HEK293T (cell line): ENCODE measurements around the gene RAC3.

Source experiments
- ARNT ChIP-seq: fragments of 450-650 bp; IDR thresholded peaks from 2 replicates; pipeline ENCODE4 v1.6.1; 2017; ENCODE audit warnings: mild to moderate bottlenecking
- BHLHE40 ChIP-seq: fragments of 450-650 bp; IDR thresholded peaks from 2 replicates; pipeline ENCODE4 v1.6.1; 2016; ENCODE audit warnings: mild to moderate bottlenecking, moderate library complexity, borderline replicate concordance
- CTBP1 ChIP-seq: fragments of 450-650 bp; IDR thresholded peaks from 2 replicates; pipeline ENCODE4 v1.6.1; 2016; ENCODE audit warnings: borderline replicate concordance
- FOXA1 ChIP-seq: fragments of 450-650 bp; IDR thresholded peaks from 2 replicates; pipeline ENCODE4 v1.6.1; 2016; ENCODE audit warnings: mild to moderate bottlenecking
- FOXK2 ChIP-seq: fragments of 450-650 bp; IDR thresholded peaks from 2 replicates; pipeline ENCODE4 v1.6.1; 2016; ENCODE audit warnings: mild to moderate bottlenecking
- FOXM1 ChIP-seq: fragments of 450-650 bp; IDR thresholded peaks from 2 replicates; pipeline ENCODE4 v1.6.1; 2017; ENCODE audit warnings: mild to moderate bottlenecking, borderline replicate concordance
- HDGF ChIP-seq: fragments of 450-650 bp; IDR thresholded peaks from 2 replicates; pipeline ENCODE4 v1.6.1; 2017; ENCODE audit warnings: antibody characterized with exemption, borderline replicate concordance
- L3MBTL2 ChIP-seq: fragments of 450-650 bp; conservative IDR thresholded peaks from 2 replicates; pipeline ENCODE4 v1.6.1; 2016; ENCODE audit warnings: mild to moderate bottlenecking
- LEF1 ChIP-seq: fragments of 450-650 bp; IDR thresholded peaks from 2 replicates; pipeline ENCODE4 v1.6.1; 2017; ENCODE audit warnings: mild to moderate bottlenecking, borderline replicate concordance
- NFRKB ChIP-seq: fragments of 450-650 bp; IDR thresholded peaks from 2 replicates; pipeline ENCODE4 v1.6.1; 2016; ENCODE audit warnings: mild to moderate bottlenecking, moderate library complexity
- PKNOX1 ChIP-seq: fragments of 450-650 bp; IDR thresholded peaks from 2 replicates; pipeline ENCODE4 v1.6.1; 2016
- SP1 ChIP-seq: fragments of 450-650 bp; IDR thresholded peaks from 2 replicates; pipeline ENCODE4 v1.6.1; 2017
- SUZ12 ChIP-seq: fragments of 450-650 bp; IDR thresholded peaks from 2 replicates; pipeline ENCODE4 v1.6.1; 2016; ENCODE audit warnings: mild to moderate bottlenecking
- TARDBP ChIP-seq: fragments of 450-650 bp; IDR thresholded peaks from 2 replicates; pipeline ENCODE4 v1.6.1; 2016

DNA sequence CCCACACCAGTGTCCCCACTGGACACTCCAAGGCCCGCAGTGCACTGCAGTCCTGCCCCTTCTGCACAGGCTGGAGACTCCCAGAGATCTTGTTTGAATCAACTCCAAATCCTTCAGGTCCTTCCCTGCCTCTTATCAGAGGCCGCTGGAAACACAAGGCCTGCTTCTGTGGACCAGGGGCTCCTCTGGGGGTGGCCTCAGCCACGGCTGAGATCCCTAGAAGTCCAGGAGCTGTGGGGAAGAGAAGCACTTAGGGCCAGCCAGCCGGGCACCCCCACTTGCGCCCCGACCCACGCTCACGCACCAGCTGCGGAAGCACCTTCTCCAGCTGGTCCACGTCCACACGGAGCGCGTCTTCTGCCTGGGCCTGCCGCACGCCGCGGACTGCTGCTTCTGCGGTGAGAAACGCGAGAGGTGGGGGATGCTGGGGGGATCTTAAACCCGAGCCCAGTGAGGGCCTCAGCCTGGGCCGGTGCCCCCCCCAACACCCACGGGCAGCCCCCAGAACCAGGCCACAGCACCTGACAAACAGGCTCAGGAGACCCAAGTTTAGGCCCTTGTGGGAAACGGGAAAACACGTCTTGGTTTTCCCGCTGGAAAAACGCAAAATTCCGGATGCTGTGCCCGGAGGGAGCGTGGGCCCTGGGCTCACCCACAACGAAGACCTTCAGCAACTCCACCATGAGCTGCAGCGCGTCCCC, 12.3 kb upstream of the RAC3 start:
- TF ChIP-seq HDGF (no peak), FOXK2 (no peak), SP1 (no peak), FOXM1 (no peak), ARNT (no peak), BHLHE40 (no peak), CTBP1 (no peak), FOXA1 (no peak), LEF1 (no peak), TARDBP (no peak), NFRKB (no peak), L3MBTL2 (no peak), SUZ12 (no peak), PKNOX1 (no peak)
